T follicular helper cell (primary cell): Measurements from ENCODE around the gene MED31.
"Not testable (repeated sequence)": the region's sequence is repeated elsewhere in the genome, so short reads cannot be mapped to it uniquely, and the experiment has no call there.

Experiments
- DNase-seq: peaks from one replicate; pipeline ENCODE4 v3.0.0-alpha.2; 2020; ENCODE audit warnings: low read depth
- total RNA-seq, 2 experiments: gene quantifications; one replicate each; lab custom pipeline; 2026; lab: John Stamatoyannopoulos, UW

Gene MED31
- 12.0 to 13.3 reads per million in 2 experiments for total RNA-seq

- DNase-seq: peak; percentile 91
Observed at GRCh38 chr17:6651354-6651918, at the start of gene MED31, which contains the start of gene C17orf100. Gene MED31, minus strand, starts transcription at chr17:6651605. Its CDS starts 77 bp downstream, at chr17:6651528. Gene C17orf100, plus strand, starts transcription at chr17:6651762. Its CDS starts 152 bp downstream, at chr17:6651914.

DNA sequence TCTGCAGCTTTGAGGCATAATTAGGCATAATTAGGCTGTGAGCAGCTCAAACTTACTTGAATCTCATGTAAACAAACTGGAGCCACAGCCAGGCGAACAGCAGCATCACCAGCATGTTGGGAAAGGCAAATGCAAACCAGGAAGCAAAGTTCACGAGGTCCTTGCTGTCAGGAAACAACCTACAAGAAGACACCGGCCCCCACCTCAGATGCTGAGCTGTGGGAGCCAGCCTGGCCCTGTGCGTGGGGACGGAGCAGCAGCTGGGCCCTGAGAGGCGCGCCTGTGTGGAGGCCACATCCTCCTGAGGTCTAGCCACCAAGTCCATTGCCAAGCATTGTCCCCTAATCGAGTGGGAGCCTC lies 49.5 kb upstream of the MED31 start:
- no peak for DNase-seq

GRCh38 chr17:6699997-6700947 lies 48.9 kb upstream of the MED31 start:
- DNase-seq: no peak

DNA sequence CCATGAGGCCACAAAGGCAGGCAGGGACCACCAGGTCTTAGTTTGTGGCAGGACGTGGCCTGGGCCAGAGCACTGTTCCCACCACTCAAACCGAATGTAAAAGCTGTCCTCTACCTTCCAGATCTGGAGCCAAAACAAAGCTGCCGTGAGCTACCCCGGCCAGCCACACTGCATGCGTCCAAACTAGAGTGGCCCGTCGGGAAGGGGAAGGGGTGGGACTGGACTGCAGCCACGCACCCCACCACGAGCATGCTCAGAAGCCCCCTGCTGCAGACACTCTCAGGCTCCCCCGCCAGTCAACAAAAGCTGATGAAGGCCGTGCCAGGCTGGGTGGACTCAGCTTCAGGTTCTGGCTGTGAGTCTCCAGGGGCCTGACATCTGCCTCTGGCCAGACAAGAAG lies 46.6 kb upstream of the MED31 start:
- DNase-seq: no peak

- DNase-seq: no peak
Observed at GRCh38 chr17:6696906-6697305, 45.5 kb upstream of the MED31 start.

DNA sequence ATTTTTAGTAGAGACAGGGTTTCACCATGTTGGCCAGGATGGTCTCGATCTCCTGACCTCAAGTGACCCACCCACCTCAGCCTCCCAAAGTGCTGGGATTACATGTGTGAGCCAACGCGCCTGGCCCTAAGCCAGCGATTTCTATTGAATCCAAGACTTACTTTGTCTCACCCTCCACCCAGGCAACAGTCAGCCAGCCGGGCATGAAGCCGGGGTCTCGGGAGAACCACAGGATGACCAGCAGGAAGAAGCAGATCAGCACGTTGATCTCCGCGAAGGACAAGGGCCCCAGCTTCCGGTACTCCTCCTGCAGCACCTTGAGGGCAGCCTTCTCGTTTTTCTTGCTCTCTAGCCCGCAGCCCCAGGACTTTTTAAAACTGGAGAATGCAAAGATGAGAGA lies 44.2 kb upstream of the MED31 start:
- DNase-seq: no peak

DNA sequence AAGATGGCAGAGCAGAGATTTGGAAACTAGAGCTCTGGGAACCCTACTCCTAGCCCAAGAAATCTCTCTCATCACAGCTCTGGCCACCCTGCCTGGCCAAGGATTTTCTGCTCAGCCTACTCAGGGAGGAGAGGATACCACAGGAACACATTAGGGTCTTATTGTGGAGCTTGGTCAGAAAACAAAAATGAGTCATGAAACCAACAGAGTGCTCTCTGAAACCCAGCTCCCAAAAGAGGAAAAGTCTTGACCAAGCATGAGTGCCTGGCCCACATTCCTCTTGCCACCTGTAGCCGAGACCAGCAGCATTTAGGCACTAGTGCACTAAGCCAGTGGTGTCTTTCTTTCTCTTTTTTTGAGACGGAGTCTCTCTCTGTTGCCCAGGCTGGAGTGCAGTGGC lies 43.6 kb upstream of the MED31 start:
- DNase-seq: no peak

GRCh38 chr17:6691958-6692357 lies 40.6 kb upstream of the MED31 start:
- not testable (repeated sequence) for DNase-seq

GRCh38 chr17:6691546-6691945 lies 40.1 kb upstream of the MED31 start:
- DNase-seq: no peak

DNA sequence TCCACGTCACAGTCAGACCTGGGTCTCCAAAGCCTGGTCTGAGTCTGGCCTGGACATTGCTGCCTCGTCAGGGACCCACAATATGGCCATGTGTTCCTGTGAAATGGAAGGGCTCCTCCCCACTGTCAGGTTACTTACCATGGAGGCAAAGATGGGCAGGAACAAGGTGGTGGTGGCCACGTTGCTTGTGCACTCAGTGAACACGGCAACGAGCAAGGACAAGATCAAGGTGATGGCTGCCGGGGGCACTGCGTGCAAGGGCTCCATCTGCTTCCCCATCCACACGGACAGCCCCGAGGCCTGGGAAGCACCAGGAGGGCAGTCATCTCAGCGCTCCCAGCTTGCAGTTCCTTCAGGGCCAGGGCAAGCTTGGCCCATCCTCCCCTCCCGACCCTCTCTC lies 39.2 kb upstream of the MED31 start:
- no peak for DNase-seq

DNA sequence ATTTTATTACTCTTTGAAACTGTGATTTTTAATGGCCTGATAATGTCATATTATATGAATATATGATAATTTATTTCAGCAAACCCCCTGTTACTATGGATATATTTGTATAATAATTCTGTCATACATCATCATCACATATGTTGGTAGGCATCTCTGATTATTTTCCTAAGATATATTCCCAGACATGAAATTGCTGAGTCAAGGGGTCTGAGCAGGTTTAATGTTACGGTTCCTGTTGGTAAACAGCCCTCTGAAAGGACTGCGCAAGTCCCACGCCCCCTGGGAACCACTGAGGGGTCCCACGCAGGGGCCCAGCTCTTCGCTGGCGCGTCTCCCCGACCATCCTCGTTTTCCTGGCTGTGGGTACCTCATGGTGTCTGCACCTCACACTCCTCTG lies 37.5 kb upstream of the MED31 start:
- no peak for DNase-seq

- no peak for DNase-seq
Observed at GRCh38 chr17:6686026-6686425, 34.6 kb upstream of the MED31 start.

GRCh38 chr17:6684881-6685767 lies 33.7 kb upstream of the MED31 start:
- no peak for DNase-seq

DNA sequence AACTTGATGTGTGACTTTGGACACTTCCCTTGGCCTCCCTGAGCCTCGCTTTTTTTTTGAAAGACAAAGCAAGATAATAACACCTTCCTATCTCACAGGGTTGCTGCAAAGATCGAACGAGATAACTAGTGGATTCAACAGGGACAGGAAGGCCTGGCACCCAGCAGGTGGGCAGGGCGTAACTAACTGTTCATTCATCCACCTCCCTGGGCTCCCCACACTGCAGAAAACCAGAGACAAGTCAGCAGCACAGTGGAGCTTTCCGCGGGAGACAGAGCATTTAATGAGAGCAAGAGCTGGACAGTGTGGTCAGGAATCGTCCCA lies 33.0 kb upstream of the MED31 start:
- DNase-seq: no peak

- no peak for DNase-seq
Observed at GRCh38 chr17:6683730-6684459, 32.5 kb upstream of the MED31 start.

- DNase-seq: no peak
Observed at GRCh38 chr17:6683081-6683684, 31.8 kb upstream of the MED31 start.

DNA sequence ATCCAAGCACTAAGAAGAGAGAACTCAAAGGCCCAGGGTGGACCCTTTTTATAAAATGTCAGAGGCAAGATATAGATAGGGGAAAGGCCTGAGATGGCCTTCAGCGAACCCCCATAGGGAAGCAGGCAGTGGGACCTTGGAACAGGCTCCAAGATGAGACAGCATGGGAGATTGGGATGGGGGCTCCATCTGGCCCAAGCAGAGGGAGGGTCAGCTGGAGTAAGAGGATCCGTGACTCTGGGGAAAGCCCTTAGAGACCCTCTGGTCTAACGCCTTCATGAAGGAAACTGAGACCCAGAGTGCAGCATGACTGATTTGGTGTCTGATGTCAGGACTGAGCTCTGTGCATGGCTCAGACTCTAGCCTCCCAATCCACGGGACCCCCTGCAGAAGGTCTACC lies 30.9 kb upstream of the MED31 start:
- DNase-seq: no peak

- DNase-seq: no peak
Observed at GRCh38 chr17:6681671-6682070, 30.3 kb upstream of the MED31 start.

DNA sequence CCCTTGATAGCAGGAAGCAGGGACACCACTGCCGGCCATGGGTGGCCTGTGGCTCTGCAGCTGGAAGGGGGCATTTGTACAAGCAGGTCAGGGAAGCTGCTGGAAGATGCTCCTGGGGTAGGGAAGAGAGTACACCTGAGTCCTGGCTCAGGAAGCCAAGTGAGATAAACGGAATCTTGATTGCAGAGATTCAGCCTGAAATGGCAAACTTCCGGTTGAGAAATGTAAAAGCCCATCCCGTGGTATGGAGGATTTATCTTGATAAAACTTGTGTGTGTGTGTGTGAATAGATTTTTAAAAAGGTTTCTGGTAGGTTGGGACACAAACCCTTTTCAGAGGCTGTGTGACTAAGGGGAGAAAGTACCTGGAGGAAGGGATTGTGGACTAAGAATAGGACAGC lies 29.8 kb upstream of the MED31 start:
- no peak for DNase-seq

DNA sequence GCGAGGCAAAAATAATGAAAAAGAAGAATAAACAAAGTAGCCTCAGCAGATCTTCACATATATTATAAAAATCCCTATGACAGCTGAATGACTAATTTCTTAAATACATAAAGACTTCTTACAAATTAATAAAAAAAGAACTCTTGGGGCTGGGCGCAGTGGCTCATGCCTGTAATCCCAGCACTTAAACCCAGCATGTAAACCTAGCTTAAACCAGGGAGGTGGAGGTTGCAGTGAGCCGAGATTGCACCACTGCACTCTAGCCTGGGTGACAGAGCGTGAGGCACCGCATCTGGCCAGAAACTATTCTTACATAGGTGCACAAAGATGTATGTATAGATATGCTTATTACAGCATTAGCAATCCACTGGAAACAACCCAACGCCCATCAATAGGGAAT lies 27.8 kb upstream of the MED31 start:
- DNase-seq: no peak

- DNase-seq: no peak
Observed at GRCh38 chr17:6677946-6678345, 26.5 kb upstream of the MED31 start.
